SK-N-SH (cell line): ENCODE results near the gene IPO9. TPM values are rescaled to one million over a fixed set of nuclear protein-coding genes. Genes with fewer than 3 reads are reported as not detected.

Experiments used
- CTCF ChIA-PET: fragments of 300-600, 350-600 bp; formaldehyde crosslinking; extraction: SDS; loops from one replicate; lab custom pipeline; 2021; lab: Yijun Ruan, JAX
- POLR2A ChIA-PET: fragments of 350-600 bp; sonication (Branson Sonifier 250); formaldehyde crosslinking; extraction: SDS; loops from one replicate; lab custom pipeline; 2020; ENCODE audit warnings: antibody characterized with exemption, inconsistent platforms; lab: Yijun Ruan, JAX
- DNase-seq: peaks from one replicate; pipeline ENCODE4 v3.0.0; 2012
- H2AFZ ChIP-seq: fragments of 200-600 bp; sonication (generic); 2 replicates; pipeline ENCODE4 v1.8.1; 2016; ENCODE audit warnings: antibody characterized with exemption, mild to moderate bottlenecking, low read depth
- H3F3A ChIP-seq: fragments of 200-600 bp; sonication (generic); replicated peaks from 2 replicates; pipeline ENCODE3; 2016; ENCODE audit warnings: antibody characterized with exemption, mild to moderate bottlenecking; ENCODE audit not compliant: insufficient read depth
- H3K27ac ChIP-seq, 2 experiments: fragments of 200-500 bp in 1 of 2; fragments of 200-600 bp in 1 of 2; sonication (Bioruptor generic) in 1 of 2; sonication (generic), shearing (Covaris generic) in 1 of 2; 2 replicates each; pipeline versions ENCODE4 v1.5.1 to v1.6.1; 2014 to 2016; ENCODE audit warnings: low read depth in 2 of 2, inconsistent platforms in 1 of 2, low read length in 1 of 2, mild to moderate bottlenecking in 1 of 2, mixed read lengths in 1 of 2
- H3K27me3 ChIP-seq: fragments of 200-600 bp; sonication (generic), shearing (Covaris generic); 2 replicates; pipeline ENCODE4 v1.6.1; 2016; ENCODE audit warnings: mixed run types; ENCODE audit not compliant: insufficient read depth
- H3K36me3 ChIP-seq, 2 experiments: fragments of 200-500 bp in 1 of 2; fragments of 200-600 bp in 1 of 2; sonication (Bioruptor generic) in 1 of 2; sonication (generic) in 1 of 2; replicated peaks in 1 of 2; 2 replicates each; pipeline versions ENCODE3 to v1.5.1; 2014 to 2016; ENCODE audit warnings: low read length in 1 of 2, mild to moderate bottlenecking in 1 of 2; ENCODE audit not compliant: insufficient read depth in 2 of 2, control insufficient read depth in 1 of 2
- H3K4me1 ChIP-seq, 2 experiments: fragments of 200-500 bp in 1 of 2; fragments of 200-600 bp in 1 of 2; sonication (Bioruptor generic) in 1 of 2; sonication (generic), shearing (Covaris generic) in 1 of 2; 2 replicates each; pipeline versions ENCODE4 v1.5.1 to v1.6.1; 2014 to 2016; ENCODE audit warnings: low read depth in 1 of 2, low read length in 1 of 2, mixed run types in 1 of 2; ENCODE audit not compliant: insufficient read depth in 2 of 2, control insufficient read depth in 1 of 2
- H3K4me2 ChIP-seq: fragments of 200-600 bp; sonication (generic), shearing (Covaris generic); 2 replicates; pipeline ENCODE4 v1.6.1; 2017; ENCODE audit warnings: mixed run types
- H3K4me3 ChIP-seq, 2 experiments: fragments of 200-500 bp in 1 of 2; fragments of 200-600 bp in 1 of 2; sonication (Bioruptor generic) in 1 of 2; sonication (generic), shearing (Covaris generic) in 1 of 2; 2 replicates each; pipeline versions ENCODE4 v1.5.1 to v1.8.1; 2014 to 2016; ENCODE audit warnings: low read depth in 2 of 2, inconsistent platforms in 1 of 2, low read length in 1 of 2, mild to moderate bottlenecking in 1 of 2, mixed read lengths in 1 of 2, moderate library complexity in 1 of 2
- H3K79me2 ChIP-seq: fragments of 200-600 bp; sonication (generic); 2 replicates; pipeline ENCODE4 v1.8.1; 2017; ENCODE audit warnings: mild to moderate bottlenecking; ENCODE audit not compliant: insufficient read depth
- H3K9ac ChIP-seq: fragments of 200-600 bp; sonication (generic); 2 replicates; pipeline ENCODE4 v1.6.1; 2017; ENCODE audit warnings: mixed run types
- H3K9me2 ChIP-seq: fragments of 200-600 bp; sonication (generic); 2 replicates; pipeline ENCODE4 v1.6.1; 2017; ENCODE audit warnings: mixed run types
- H3K9me3 ChIP-seq: fragments of 200-600 bp; sonication (generic); 2 replicates; pipeline ENCODE4 v1.6.1; 2017; ENCODE audit warnings: mixed run types, mild to moderate bottlenecking, moderate library complexity
- H4K20me1 ChIP-seq: fragments of 200-600 bp; sonication (generic); 2 replicates; pipeline ENCODE4 v1.6.1; 2017; ENCODE audit warnings: mild to moderate bottlenecking, mixed run types; ENCODE audit not compliant: insufficient read depth
- CHD2 ChIP-seq: fragments of 150-350 bp; IDR thresholded peaks from 2 replicates; pipeline ENCODE4 v1.6.1; 2018; ENCODE audit warnings: low read length; ENCODE audit not compliant: partially characterized antibody
- ELF1 ChIP-seq: IDR thresholded peaks from 2 replicates; pipeline ENCODE4 v1.4.0; 2012
- EP300 ChIP-seq, 2 experiments: IDR thresholded peaks; 2 replicates each; pipeline versions ENCODE4 v1.4.0 to v1.6.1; 2012; ENCODE audit warnings: borderline replicate concordance in 1 of 2, low read depth in 1 of 2, low read length in 1 of 2
- FOSL2 ChIP-seq: IDR thresholded peaks from 2 replicates; pipeline ENCODE4 v1.4.0; 2012; ENCODE audit warnings: low read depth, mild to moderate bottlenecking, moderate library complexity, borderline replicate concordance
- FOXJ3 ChIP-seq: sonication (generic); formaldehyde crosslinking; IDR thresholded peaks from 2 replicates; pipeline ENCODE4 v1.5.1; 2020; ENCODE audit warnings: mild to moderate bottlenecking, missing genetic modification reagents
- FOXM1 ChIP-seq: IDR thresholded peaks from 2 replicates; pipeline ENCODE4 v1.4.0; 2012; ENCODE audit warnings: low read depth, mild to moderate bottlenecking
- GABPA ChIP-seq: IDR thresholded peaks from 2 replicates; pipeline ENCODE4 v1.4.0; 2012; ENCODE audit warnings: low read depth, mild to moderate bottlenecking
- GATA2 ChIP-seq: sonication (generic); formaldehyde crosslinking; IDR thresholded peaks from 2 replicates; pipeline ENCODE4 v1.5.0; 2020; ENCODE audit warnings: mild to moderate bottlenecking, missing genetic modification reagents
- JUND ChIP-seq: IDR thresholded peaks from 2 replicates; pipeline ENCODE4 v1.4.0; 2012
- MEF2A ChIP-seq: IDR thresholded peaks from 2 replicates; pipeline ENCODE4 v1.4.0; 2012; ENCODE audit warnings: low read depth, borderline replicate concordance
- MXI1 ChIP-seq: IDR thresholded peaks from 2 replicates; pipeline ENCODE4 v1.6.1; 2012; ENCODE audit warnings: mild to moderate bottlenecking, low read depth, low read length, improper control_type of control experiment
- NFIC ChIP-seq: IDR thresholded peaks from 2 replicates; pipeline ENCODE4 v1.4.0; 2012; ENCODE audit warnings: borderline replicate concordance
- NRF1 ChIP-seq: IDR thresholded peaks from 2 replicates; pipeline ENCODE4 v1.6.1; 2012; ENCODE audit warnings: low read depth, mild to moderate bottlenecking, low read length
- PBX3 ChIP-seq: IDR thresholded peaks from 2 replicates; pipeline ENCODE4; 2012
- RAD21 ChIP-seq: IDR thresholded peaks from 2 replicates; pipeline ENCODE4 v1.6.1; 2012; ENCODE audit warnings: mild to moderate bottlenecking, low read length
- RCOR1 ChIP-seq: fragments of 150-350 bp; IDR thresholded peaks from 2 replicates; pipeline ENCODE4 v1.6.1; 2017; ENCODE audit warnings: antibody characterized with exemption, low read length
- RFX5 ChIP-seq: IDR thresholded peaks from 2 replicates; pipeline ENCODE4 v1.6.1; 2012; ENCODE audit warnings: mild to moderate bottlenecking, improper control_type of control experiment, low read length
- RXRA ChIP-seq: IDR thresholded peaks from 2 replicates; pipeline ENCODE4 v1.4.0; 2012; ENCODE audit warnings: low read depth, mild to moderate bottlenecking, borderline replicate concordance
- SIN3A ChIP-seq: IDR thresholded peaks from 2 replicates; pipeline ENCODE4 v1.6.1; 2012; ENCODE audit warnings: low read depth, mild to moderate bottlenecking, low read length, moderate library complexity, borderline replicate concordance
- SMC3 ChIP-seq: IDR thresholded peaks from 2 replicates; pipeline ENCODE4 v1.6.1; 2012; ENCODE audit warnings: low read depth, low read length, improper control_type of control experiment
- TAF1 ChIP-seq: IDR thresholded peaks from 2 replicates; pipeline ENCODE4 v1.6.1; 2012; ENCODE audit warnings: low read depth, mild to moderate bottlenecking, low read length, moderate library complexity, borderline replicate concordance
- TCF12 ChIP-seq: IDR thresholded peaks from 2 replicates; pipeline ENCODE4 v1.4.0; 2012
- TEAD4 ChIP-seq: IDR thresholded peaks from 2 replicates; pipeline ENCODE4 v1.4.0; 2012; ENCODE audit warnings: mild to moderate bottlenecking, borderline replicate concordance; ENCODE audit not compliant: insufficient read depth
- USF1 ChIP-seq: IDR thresholded peaks from 2 replicates; pipeline ENCODE4 v1.4.0; 2012; ENCODE audit warnings: low read depth, borderline replicate concordance
- YY1 ChIP-seq: IDR thresholded peaks from 2 replicates; pipeline ENCODE4 v1.4.0; 2012; ENCODE audit warnings: low read depth, mild to moderate bottlenecking
- WGBS: methylation state at CpG from one replicate; pipeline ENCODE4 v1.1.6; 2017; ENCODE audit warnings: low lambda C conversion rate; 5-methylcytosine and 5-hydroxymethylcytosine counted together
- polyA plus RNA-seq, 3 experiments: library from polyadenylated mRNA; depleted of rRNA; stranded (reverse); fragments of >200 nt; gene quantifications; 2 replicates each; pipeline ENCODE4 v1.2.3, GENCODE V29; 2012
- TF ChIP-seq, protein P1 (sequence below): fragments of 150-350 bp; IDR thresholded peaks from 2 replicates; pipeline ENCODE4 v1.6.1; 2017; ENCODE audit warnings: antibody characterized with exemption, low read length, low read depth, borderline replicate concordance
- TF ChIP-seq, protein P2 (sequence below): IDR thresholded peaks from 2 replicates; pipeline ENCODE4 v1.6.1; 2012; ENCODE audit warnings: mild to moderate bottlenecking, low read depth, low read length, moderate library complexity
- TF ChIP-seq, protein P3 (sequence below): fragments of 150-350 bp; IDR thresholded peaks from 2 replicates; pipeline ENCODE4 v1.6.1; 2016; ENCODE audit warnings: mild to moderate bottlenecking, low read depth, low read length

The IPO9 gene
- polyA plus RNA-seq, 1 of the 3 experiments (the other 2 are of a cell fraction), result 24.5 TPM

GRCh38 chr1:201882665-201883132 is 53.7 kb downstream of the IPO9 start:
- H3K27ac ChIP-seq, result peak overlapping the region in 1 of 2 experiments; percentile 59; a peak in 2 of 4 replicates
- no peaks in the 10 kb centered on the region for H3K9me3 ChIP-seq
- ChIA-PET POLR2A (interaction anchor here (1.1 kb wide), 1 partner anchor 15 kb away, joined by 3 read pairs; no protein-coding TSS in a partner anchor), CTCF (interaction anchor here (0.8 to 16.1 kb wide), 3 partner anchors 9 to 117 kb away, joined by 3 to 222 read pairs (median 3); partner anchors contain the start of gene SHISA4)
- peaks cover 27% of the 10 kb centered on the region for H3F3A ChIP-seq
- peaks cover 17 to 41% of the 10 kb centered on the region in 2 experiments; a peak in 3 of 4 replicates for H3K4me1 ChIP-seq
- no peak overlapping the region for H3K9ac ChIP-seq
- WGBS, result 82% methylated on average over 2 of the region's 2 CpGs
- peak overlapping the region; percentile 58; the same call in 1 of the 2 replicates for H3K4me2 ChIP-seq
- no peak overlapping the region for H2AFZ ChIP-seq
- peaks cover 2 to 5% of the 10 kb centered on the region in 2 experiments for H3K36me3 ChIP-seq
- H3K4me3 ChIP-seq, result no peak overlapping the region
- no peaks in the 10 kb centered on the region for H3K27me3 ChIP-seq
- peaks cover 4% of the 10 kb centered on the region; the same call in 1 of the 2 replicates for H4K20me1 ChIP-seq
- no peaks in the 10 kb centered on the region for H3K9me2 ChIP-seq
- no peaks in the 10 kb centered on the region for H3K79me2 ChIP-seq
- DNase-seq, result no peak
- TF ChIP-seq, protein P1, sequence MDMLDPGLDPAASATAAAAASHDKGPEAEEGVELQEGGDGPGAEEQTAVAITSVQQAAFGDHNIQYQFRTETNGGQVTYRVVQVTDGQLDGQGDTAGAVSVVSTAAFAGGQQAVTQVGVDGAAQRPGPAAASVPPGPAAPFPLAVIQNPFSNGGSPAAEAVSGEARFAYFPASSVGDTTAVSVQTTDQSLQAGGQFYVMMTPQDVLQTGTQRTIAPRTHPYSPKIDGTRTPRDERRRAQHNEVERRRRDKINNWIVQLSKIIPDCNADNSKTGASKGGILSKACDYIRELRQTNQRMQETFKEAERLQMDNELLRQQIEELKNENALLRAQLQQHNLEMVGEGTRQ, result no peak
- TF ChIP-seq FOXJ3 (CRISPR knock-in tag), result no peak
- TF ChIP-seq USF1, result no peak
- TF ChIP-seq PBX3, result no peak
- TF ChIP-seq EP300 (IDR thresholded peaks at IDR 0.05; ENCODE audit: borderline replicate concordance in 1 of 2, low read depth in 1 of 2, low read length in 1 of 2), result no peak
- peak; percentile 41; the same call in 1 of the 2 replicates for TF ChIP-seq JUND
- TF ChIP-seq SIN3A, result no peak
- no peak for TF ChIP-seq RFX5
- TF ChIP-seq FOXM1, result no peak
- no peak for TF ChIP-seq CHD2
- TF ChIP-seq FOSL2, result peak; percentile 69; the same call in 1 of the 2 replicates
- TF ChIP-seq SMC3, result no peak
- TF ChIP-seq, protein P2, sequence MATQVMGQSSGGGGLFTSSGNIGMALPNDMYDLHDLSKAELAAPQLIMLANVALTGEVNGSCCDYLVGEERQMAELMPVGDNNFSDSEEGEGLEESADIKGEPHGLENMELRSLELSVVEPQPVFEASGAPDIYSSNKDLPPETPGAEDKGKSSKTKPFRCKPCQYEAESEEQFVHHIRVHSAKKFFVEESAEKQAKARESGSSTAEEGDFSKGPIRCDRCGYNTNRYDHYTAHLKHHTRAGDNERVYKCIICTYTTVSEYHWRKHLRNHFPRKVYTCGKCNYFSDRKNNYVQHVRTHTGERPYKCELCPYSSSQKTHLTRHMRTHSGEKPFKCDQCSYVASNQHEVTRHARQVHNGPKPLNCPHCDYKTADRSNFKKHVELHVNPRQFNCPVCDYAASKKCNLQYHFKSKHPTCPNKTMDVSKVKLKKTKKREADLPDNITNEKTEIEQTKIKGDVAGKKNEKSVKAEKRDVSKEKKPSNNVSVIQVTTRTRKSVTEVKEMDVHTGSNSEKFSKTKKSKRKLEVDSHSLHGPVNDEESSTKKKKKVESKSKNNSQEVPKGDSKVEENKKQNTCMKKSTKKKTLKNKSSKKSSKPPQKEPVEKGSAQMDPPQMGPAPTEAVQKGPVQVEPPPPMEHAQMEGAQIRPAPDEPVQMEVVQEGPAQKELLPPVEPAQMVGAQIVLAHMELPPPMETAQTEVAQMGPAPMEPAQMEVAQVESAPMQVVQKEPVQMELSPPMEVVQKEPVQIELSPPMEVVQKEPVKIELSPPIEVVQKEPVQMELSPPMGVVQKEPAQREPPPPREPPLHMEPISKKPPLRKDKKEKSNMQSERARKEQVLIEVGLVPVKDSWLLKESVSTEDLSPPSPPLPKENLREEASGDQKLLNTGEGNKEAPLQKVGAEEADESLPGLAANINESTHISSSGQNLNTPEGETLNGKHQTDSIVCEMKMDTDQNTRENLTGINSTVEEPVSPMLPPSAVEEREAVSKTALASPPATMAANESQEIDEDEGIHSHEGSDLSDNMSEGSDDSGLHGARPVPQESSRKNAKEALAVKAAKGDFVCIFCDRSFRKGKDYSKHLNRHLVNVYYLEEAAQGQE, result no peak
- no peak for TF ChIP-seq TAF1
- TF ChIP-seq ELF1, result no peak
- no peak for TF ChIP-seq MXI1
- no peak for TF ChIP-seq RAD21
- TF ChIP-seq GABPA, result no peak
- no peak for TF ChIP-seq GATA2
- no peak for TF ChIP-seq TEAD4
- no peak for TF ChIP-seq YY1
- peak; percentile 76; the same call in 1 of the 2 replicates for TF ChIP-seq MEF2A
- no peak for TF ChIP-seq NFIC
- no peak for TF ChIP-seq RXRA
- no peak for TF ChIP-seq RCOR1
- TF ChIP-seq, protein P3, sequence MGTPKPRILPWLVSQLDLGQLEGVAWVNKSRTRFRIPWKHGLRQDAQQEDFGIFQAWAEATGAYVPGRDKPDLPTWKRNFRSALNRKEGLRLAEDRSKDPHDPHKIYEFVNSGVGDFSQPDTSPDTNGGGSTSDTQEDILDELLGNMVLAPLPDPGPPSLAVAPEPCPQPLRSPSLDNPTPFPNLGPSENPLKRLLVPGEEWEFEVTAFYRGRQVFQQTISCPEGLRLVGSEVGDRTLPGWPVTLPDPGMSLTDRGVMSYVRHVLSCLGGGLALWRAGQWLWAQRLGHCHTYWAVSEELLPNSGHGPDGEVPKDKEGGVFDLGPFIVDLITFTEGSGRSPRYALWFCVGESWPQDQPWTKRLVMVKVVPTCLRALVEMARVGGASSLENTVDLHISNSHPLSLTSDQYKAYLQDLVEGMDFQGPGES, result no peak
- 0 out of 2 replicates have a peak, but pooled peaks have one; percentile 14 for TF ChIP-seq TCF12
- no peak for TF ChIP-seq NRF1
